A549 treated with CORT108297 at 1 μM for 4 hours (cell line): ENCODE results near the gene TBC1D16. TPM values are rescaled to one million over a fixed set of nuclear protein-coding genes. Genes with fewer than 3 reads are reported as not detected.

ENCODE experiments used
- total RNA-seq: library from RNA; stranded (reverse); fragments of 200-300 nt; extraction: Qiagen RNA extraction; gene quantifications from 5 replicates; pipeline ENCODE4 v1.2.3, GENCODE V29; 2022

TBC1D16 gene
- 6.0 to 11.2 TPM (median 8.9 TPM) in 5 replicates for total RNA-seq

GRCh38 chr17:80035687-80035936, at the start of gene TBC1D16:
Gene TBC1D16, minus strand, starts transcription at chr17:80035872. Its CDS starts 22,325 bp downstream, at chr17:80013547.

GRCh38 chr17:80035937-80036714, 454 bp upstream of the TBC1D16 start, which contains the start of gene CCDC40:
Gene CCDC40, plus strand, starts transcription at chr17:80036642. Its CDS starts 21 bp downstream, at chr17:80036663.

Other genes with a start within 250 kb of the TBC1D16 start
- gene CBX8, start 238.8 kb downstream of the TBC1D16 start, total RNA-seq: 11.5 to 22.3 TPM (median 21.0 TPM) in 5 replicates
- gene CBX4, start 196.4 kb downstream of the TBC1D16 start, total RNA-seq: 27.0 to 36.2 TPM (median 34.5 TPM) in 5 replicates
- gene CCDC40, start 770 bp upstream of the TBC1D16 start, total RNA-seq: 5.2 to 7.3 TPM (median 5.8 TPM) in 5 replicates
- gene GAA, start 65.7 kb upstream of the TBC1D16 start, total RNA-seq: 45.0 to 63.0 TPM (median 58.2 TPM) in 5 replicates
- 198 to 217 TPM (median 211 TPM) in 5 replicates for gene EIF4A3, start 111.3 kb upstream of the TBC1D16 start, total RNA-seq
- 0.06 to 0.27 TPM (median 0.13 TPM) in 5 replicates for gene CARD14, start 134.2 kb upstream of the TBC1D16 start, total RNA-seq
- 16.1 to 28.5 TPM (median 25.6 TPM) in 5 replicates for gene SGSH, start 184.5 kb upstream of the TBC1D16 start, total RNA-seq
- gene SLC26A11, start 184.6 kb upstream of the TBC1D16 start, total RNA-seq: 12.2 to 18.4 TPM (median 15.9 TPM) in 5 replicates
- gene RNF213, start 225.0 kb upstream of the TBC1D16 start, total RNA-seq: 65.9 to 69.1 TPM (median 67.5 TPM) in 5 replicates